HG03039 (cell line): ENCODE measurements around the gene PYGO2.
"Not testable (repeated sequence)": the region's sequence is repeated elsewhere in the genome, so short reads cannot be mapped to it uniquely, and the experiment has no call there.

Source experiments
- ATAC-seq: cut with Tn5 transposase; IDR thresholded peaks from one replicate; pipeline ENCODE4 v1.9.1; 2021; ENCODE audit warnings: mild to moderate bottlenecking, moderate library complexity; ENCODE audit not compliant: unreplicated experiment

PYGO2 gene

GRCh38 chr1:155000726-155001424 is 39.3 kb upstream of the PYGO2 start:
- ATAC-seq = peak; percentile 30

GRCh38 chr1:155000411-155000725 is 38.8 kb upstream of the PYGO2 start:
- no peak for ATAC-seq

- no peak for ATAC-seq
These were observed 38.2 kb upstream of the PYGO2 start for GRCh38 chr1:154999571-155000410.

GRCh38 chr1:154998818-154999570 is 37.4 kb upstream of the PYGO2 start:
- ATAC-seq = no peak

- ATAC-seq = no peak
These were observed 36.7 kb upstream of the PYGO2 start for GRCh38 chr1:154998201-154998780.

GRCh38 chr1:154996966-154997701 is 35.6 kb upstream of the PYGO2 start:
- ATAC-seq = no peak

- not testable (repeated sequence) for ATAC-seq
These were observed 33.9 kb upstream of the PYGO2 start for GRCh38 chr1:154995301-154995983.

- ATAC-seq = no peak
These were observed 33.0 kb upstream of the PYGO2 start for GRCh38 chr1:154994591-154994990.

GRCh38 chr1:154994269-154994587 is 32.6 kb upstream of the PYGO2 start:
- ATAC-seq = no peak

- ATAC-seq = no peak
These were observed 32.1 kb upstream of the PYGO2 start, which contains the start of gene LENEP for GRCh38 chr1:154993572-154994268. Gene LENEP, plus strand, starts transcription at chr1:154993586. Its CDS starts 22 bp downstream, at chr1:154993608.

GRCh38 chr1:154992721-154993571 is 31.4 kb upstream of the PYGO2 start:
- no peak for ATAC-seq

GRCh38 chr1:154990276-154990675 is 28.7 kb upstream of the PYGO2 start:
- no peak for ATAC-seq

GRCh38 chr1:154989195-154989860 is 27.7 kb upstream of the PYGO2 start:
- no peak for ATAC-seq

- ATAC-seq = no peak
These were observed 26.7 kb upstream of the PYGO2 start for GRCh38 chr1:154988058-154988954.

GRCh38 chr1:154987326-154987725 is 25.7 kb upstream of the PYGO2 start:
- no peak for ATAC-seq

- not testable (repeated sequence) for ATAC-seq
These were observed 25.2 kb upstream of the PYGO2 start for GRCh38 chr1:154986736-154987135.
